HG02588 (cell line): ENCODE results near the gene ABCD1.

ENCODE experiments used
- ATAC-seq: cut with Tn5 transposase; IDR thresholded peaks from one replicate; pipeline ENCODE4 v1.9.1; 2021; ENCODE audit warnings: mild to moderate bottlenecking, moderate library complexity; ENCODE audit not compliant: unreplicated experiment

Gene ABCD1

GRCh38 chrX:153783378-153784013 is 58.8 kb downstream of the ABCD1 start:
- no peak for ATAC-seq

GRCh38 chrX:153784325-153784967 is 59.8 kb downstream of the ABCD1 start:
- ATAC-seq: no peak

- ATAC-seq: no peak
Measured at GRCh38 chrX:153786669-153787068, 62.0 kb downstream of the ABCD1 start.

DNA sequence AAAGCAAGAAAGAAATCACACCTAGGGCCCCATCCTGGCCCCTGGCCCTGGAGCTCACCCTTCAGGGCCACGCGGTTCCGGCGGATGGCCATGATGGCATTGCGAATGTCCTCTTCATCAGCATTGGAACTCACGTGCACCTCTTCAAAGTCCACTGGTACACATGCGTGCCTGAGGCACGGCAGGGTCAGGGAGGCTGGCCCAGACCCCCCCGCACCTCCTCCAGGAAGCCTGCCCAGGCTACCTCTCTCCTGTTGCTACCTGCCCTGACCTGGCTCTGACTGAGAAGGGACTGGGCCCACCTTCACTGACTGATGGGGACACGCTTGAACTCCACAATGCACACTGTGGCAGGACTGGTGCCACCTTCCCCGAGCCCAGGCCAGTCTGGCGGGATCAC is 65.0 kb downstream of the ABCD1 start:
- ATAC-seq: no peak

- ATAC-seq: no peak
Measured at GRCh38 chrX:153791104-153791852, 66.6 kb downstream of the ABCD1 start.

DNA sequence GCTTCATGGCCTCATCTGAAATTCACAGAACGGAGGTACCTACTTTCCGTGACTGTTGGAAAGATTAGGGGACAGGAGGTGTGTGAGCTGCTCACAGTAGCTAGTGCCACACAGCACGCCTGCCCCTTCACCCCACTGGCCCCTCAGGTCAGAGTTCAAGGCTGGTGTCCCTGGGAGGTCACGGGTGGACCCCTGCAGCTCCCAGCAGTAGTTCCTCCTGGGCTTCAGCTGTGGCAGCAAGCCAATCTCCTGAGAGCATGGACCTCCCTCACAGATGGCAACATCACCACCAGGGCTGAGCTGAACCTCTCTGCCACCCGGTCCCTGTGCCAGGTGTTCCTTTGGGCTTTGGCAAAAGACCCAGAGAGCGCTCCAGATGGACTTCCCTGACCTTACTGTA is 67.7 kb downstream of the ABCD1 start:
- ATAC-seq: no peak

DNA sequence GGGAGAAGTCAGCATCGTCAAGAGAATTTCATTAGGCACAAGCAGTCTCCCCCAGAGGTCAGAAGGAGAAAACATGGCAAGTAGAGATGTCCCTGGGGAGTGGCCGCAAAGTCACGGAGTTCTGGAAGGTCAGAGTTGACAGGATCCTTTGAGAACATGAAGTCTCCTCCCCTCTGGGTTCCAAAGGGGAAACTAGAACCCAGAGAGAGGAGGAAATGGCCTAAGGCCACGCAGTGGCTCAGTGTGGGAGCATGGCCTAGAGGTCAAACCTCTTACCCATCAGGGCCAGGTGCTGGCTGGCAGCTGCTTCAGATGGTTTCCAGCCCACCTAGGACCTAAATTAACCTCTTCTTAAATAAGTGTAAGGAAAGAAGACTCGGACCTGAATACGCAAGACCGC is 68.6 kb downstream of the ABCD1 start:
- no peak for ATAC-seq
